Dedifferentiated amniotic fluid mesenchymal stem cell (primary cell): ENCODE results near the gene RSPH1.

Experiments
- DNase-seq: peaks from one replicate; pipeline ENCODE4 v3.0.0-alpha.2; 2016; ENCODE audit errors: extremely low spot score

RSPH1 gene

GRCh38 chr21:42513985-42514882 is 18.2 kb upstream of the RSPH1 start:
- DNase-seq: no peak

- DNase-seq: no peak
Measured at GRCh38 chr21:42513151-42513984, 17.3 kb upstream of the RSPH1 start, which contains the start of gene SLC37A1. Gene SLC37A1, plus strand, starts transcription at chr21:42513852. Its CDS starts 4,603 bp downstream, at chr21:42518455.

- DNase-seq: no peak
Measured at GRCh38 chr21:42512346-42513034, 16.5 kb upstream of the RSPH1 start.

- DNase-seq: no peak
Measured at GRCh38 chr21:42509244-42509643, 13.2 kb upstream of the RSPH1 start.

GRCh38 chr21:42508371-42508770 is 12.3 kb upstream of the RSPH1 start:
- DNase-seq: no peak

- DNase-seq: no peak
Measured at GRCh38 chr21:42507418-42507817, 11.4 kb upstream of the RSPH1 start.

- DNase-seq: no peak
Measured at GRCh38 chr21:42505090-42505726, 9.2 kb upstream of the RSPH1 start.

- DNase-seq: no peak
Measured at GRCh38 chr21:42503711-42504110, 7.7 kb upstream of the RSPH1 start.

- DNase-seq: no peak
Measured at GRCh38 chr21:42500736-42501135, 4.7 kb upstream of the RSPH1 start.

GRCh38 chr21:42500225-42500624 is 4.2 kb upstream of the RSPH1 start:
- DNase-seq: no peak

GRCh38 chr21:42499444-42500112 is 3.6 kb upstream of the RSPH1 start:
- no peak for DNase-seq

GRCh38 chr21:42498012-42498411 is 2.0 kb upstream of the RSPH1 start:
- no peak for DNase-seq

- no peak for DNase-seq
Measured at GRCh38 chr21:42496839-42497202, 797 bp upstream of the RSPH1 start.

GRCh38 chr21:42495765-42496119 is 282 bp downstream of the RSPH1 start:
- no peak for DNase-seq

GRCh38 chr21:42495027-42495426 is 997 bp downstream of the RSPH1 start:
- no peak for DNase-seq

GRCh38 chr21:42493109-42494060 is 2.6 kb downstream of the RSPH1 start:
- DNase-seq: no peak

- no peak for DNase-seq
Measured at GRCh38 chr21:42492201-42492600, 3.8 kb downstream of the RSPH1 start.

- DNase-seq: no peak
Measured at GRCh38 chr21:42491328-42491727, 4.7 kb downstream of the RSPH1 start.

GRCh38 chr21:42490720-42491119 is 5.3 kb downstream of the RSPH1 start:
- no peak for DNase-seq

GRCh38 chr21:42489991-42490390 is 6.0 kb downstream of the RSPH1 start:
- no peak for DNase-seq
